ENCODE data around the gene COL17A1. TPM values are rescaled to one million over a fixed set of nuclear protein-coding genes. Genes with fewer than 3 reads are reported as not detected.

The COL17A1 gene
- total RNA-seq, 4 donors from 2014 or later: under 0.01 to 0.19 TPM; not detected in 2

DNA sequence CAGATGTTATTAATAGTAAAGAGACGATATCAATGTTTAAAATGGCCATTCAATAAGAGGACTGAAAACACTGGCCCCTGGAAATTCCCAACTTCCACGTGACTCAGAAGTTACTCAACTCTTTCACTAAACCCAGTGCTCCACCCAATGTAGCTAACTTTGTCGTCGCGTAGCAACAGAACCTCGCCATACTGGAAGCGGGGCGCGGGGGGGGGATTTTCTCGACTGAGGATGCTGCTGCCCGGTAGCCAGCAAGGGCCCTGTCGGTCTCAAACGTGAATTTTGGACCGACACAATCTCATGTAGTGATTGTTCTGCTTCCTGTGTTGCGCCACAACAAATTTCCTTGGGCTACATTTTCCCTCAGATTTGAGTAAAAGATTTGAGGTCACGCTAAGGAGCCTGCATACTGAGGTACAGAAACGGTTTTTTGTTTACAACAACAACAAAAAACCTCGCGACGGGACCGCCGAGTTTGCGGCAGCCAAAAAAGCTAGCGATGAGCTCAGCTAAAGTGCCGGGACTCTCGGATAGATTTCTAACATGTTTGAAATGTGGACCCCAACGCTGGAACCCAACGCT, 35.3 kb upstream of the COL17A1 start:
- TF ChIP-seq, protein P1, sequence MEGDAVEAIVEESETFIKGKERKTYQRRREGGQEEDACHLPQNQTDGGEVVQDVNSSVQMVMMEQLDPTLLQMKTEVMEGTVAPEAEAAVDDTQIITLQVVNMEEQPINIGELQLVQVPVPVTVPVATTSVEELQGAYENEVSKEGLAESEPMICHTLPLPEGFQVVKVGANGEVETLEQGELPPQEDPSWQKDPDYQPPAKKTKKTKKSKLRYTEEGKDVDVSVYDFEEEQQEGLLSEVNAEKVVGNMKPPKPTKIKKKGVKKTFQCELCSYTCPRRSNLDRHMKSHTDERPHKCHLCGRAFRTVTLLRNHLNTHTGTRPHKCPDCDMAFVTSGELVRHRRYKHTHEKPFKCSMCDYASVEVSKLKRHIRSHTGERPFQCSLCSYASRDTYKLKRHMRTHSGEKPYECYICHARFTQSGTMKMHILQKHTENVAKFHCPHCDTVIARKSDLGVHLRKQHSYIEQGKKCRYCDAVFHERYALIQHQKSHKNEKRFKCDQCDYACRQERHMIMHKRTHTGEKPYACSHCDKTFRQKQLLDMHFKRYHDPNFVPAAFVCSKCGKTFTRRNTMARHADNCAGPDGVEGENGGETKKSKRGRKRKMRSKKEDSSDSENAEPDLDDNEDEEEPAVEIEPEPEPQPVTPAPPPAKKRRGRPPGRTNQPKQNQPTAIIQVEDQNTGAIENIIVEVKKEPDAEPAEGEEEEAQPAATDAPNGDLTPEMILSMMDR (IDR thresholded peaks at IDR 0.05; ENCODE audit: low read depth): no peak

DNA sequence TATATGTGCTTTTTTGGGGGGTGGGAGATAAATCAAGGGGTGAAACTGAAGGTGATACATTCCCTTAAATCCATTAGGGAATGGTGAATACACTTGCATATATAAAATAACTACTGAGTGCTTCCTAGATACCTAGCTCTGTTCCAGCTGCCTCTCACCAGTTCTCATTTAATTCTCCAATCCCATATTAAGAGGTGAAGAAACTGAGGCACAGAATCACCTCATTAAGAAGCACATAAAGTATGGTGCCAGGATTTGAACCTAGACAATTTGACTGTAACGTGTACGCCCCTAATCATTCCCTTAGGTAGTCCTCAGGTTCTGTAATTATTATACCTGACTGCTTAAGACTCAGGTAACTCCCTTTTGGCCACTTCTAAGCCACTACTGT, 34.8 kb upstream of the COL17A1 start:
- TF ChIP-seq, protein P1 (IDR thresholded peaks at IDR 0.05; ENCODE audit: low read depth): no peak

DNA sequence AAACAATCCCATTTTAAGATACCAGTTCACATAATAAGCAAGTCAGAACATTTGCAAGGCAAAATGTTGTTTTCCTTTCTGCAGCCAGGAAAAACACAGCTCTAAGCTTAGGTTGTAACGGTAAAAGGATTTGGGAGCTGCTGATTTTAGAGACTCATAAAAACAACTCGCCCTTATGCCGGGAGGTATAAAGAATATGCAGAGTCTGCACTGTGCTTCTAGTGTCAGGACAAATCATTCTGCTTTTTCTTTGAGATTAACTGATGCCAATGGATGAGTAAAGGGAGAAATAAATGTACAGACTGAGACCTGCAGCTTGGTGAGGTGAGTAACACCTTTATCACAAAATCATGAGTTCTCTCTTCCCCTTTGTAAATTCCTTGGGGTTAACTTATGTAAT, 34.3 kb upstream of the COL17A1 start:
- TF ChIP-seq, protein P1 (IDR thresholded peaks at IDR 0.05; ENCODE audit: low read depth): no peak

DNA sequence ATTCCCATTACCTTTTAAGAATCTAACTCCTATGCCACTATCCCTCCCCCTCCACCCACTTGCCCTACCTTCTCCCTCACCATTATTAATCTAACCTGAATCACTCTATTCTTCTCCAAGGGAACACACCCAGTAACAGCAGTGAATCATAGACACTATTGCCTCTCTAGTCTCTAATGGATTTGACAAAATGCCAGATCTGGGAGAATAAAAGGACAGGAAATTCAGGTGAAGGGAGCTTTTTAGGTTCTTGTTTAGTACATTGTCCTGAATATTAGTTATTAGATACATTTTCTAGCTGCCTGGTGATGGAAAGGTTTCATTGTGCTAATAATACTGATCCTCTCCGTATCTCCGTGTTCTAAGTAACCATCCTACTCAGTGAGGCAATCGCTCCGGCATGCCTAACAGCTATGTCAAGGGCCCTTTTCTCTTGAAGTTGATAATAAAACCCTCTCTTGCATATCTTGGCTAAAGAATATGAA, 32.2 kb upstream of the COL17A1 start:
- TF ChIP-seq, protein P1 (IDR thresholded peaks at IDR 0.05; ENCODE audit: low read depth): no peak

DNA sequence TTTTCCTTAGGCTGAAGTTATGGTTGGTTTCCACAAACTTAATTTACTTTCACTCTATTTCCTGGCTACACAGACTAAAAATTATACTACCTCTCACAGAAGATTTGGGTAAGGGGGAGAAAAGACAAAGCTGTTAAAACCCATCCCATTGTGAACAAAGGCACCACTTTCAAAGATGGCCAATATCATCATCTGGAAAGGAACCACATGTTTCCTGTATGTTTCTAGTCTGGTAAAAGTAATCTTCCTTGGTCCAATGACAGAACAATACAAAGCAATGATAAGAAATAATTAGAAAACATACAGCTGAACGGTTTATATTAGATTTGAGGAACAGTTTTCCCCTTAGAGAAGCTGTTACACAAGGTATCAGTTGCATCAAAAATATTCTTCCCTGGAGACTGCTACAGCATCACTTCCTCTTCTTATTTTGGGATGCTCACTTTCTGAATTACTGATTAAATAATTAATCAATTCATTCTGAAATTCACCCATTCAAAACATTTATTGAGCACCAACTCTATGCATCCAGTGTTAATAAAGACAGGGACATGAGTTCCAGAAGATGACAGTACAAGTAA, 27.8 kb upstream of the COL17A1 start:
- TF ChIP-seq, protein P1 (IDR thresholded peaks at IDR 0.05; ENCODE audit: low read depth): no peak

DNA sequence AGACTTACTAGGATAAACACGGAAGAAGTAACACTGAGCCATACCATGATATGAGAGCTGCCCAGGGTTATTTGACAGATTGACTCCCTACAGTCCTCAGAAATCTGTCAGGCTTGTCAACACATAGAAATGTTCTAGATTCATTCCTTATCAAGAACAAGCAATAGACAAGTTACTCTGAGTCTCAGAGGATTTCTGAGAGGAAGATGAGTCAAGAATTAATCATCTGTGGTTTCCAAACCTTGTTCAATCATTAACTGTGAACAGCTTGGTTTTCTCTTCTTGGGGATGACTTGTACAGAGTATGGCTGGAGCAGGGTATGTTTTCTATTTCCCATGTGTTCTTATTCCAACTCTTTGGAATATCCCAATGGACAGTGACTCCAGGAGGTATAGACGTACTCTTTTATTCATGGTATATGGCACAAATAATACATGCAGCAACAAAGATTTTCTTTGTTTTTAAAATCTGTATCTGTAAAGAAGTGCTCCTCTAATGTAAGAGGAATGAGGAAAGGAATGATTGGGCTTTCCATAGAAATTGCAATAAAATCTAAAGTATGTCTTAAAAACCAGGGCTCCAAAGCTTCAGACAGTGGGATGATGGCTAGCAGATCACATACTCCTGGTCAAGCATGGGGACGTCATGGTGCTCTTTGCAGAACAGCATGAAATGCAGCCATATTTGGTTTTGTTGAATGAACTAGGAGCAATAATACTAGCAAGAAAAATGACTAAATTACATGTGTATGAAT, 24.4 kb upstream of the COL17A1 start:
- TF ChIP-seq, protein P1 (IDR thresholded peaks at IDR 0.05; ENCODE audit: low read depth): no peak

DNA sequence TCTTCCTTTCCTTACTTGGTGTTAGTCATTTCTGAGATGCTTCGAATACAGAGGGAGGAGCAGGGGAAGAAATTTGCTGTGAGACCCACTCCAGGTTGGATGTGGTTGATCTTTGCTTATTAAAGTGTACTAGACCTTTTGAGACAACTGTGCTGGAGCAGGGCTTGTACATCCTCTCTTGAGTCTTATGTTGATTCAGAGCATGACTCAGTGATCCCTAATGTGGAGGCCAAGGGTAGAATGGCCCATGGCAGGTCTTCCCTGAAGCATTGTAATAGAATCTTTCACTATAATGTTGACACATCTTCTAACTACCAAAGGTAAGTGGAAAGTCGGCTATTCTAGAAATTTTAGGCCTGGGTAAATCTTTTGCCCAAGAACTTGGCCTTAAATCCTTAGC, 19.2 kb upstream of the COL17A1 start:
- TF ChIP-seq, protein P1 (IDR thresholded peaks at IDR 0.05; ENCODE audit: low read depth): no peak

Measured in subcutaneous adipose tissue (tissue), 4 donors.